Prostate gland (tissue), 2 donors: ENCODE data around the gene RACGAP1. TPM values are rescaled to one million over a fixed set of nuclear protein-coding genes. Genes with fewer than 3 reads are reported as not detected.

ENCODE experiments used
- DNase-seq: peaks from one replicate; pipeline ENCODE4 v3.0.0-alpha.2; 2019; ENCODE audit warnings: low spot score
- H3K27ac ChIP-seq, 2 donors: fragments of 200-600 bp; sonication (generic); 2 replicates each; pipeline ENCODE4 v1.5.1; 2017 to 2019
- H3K27me3 ChIP-seq: fragments of 200-600 bp; sonication (generic); replicated peaks from 2 replicates; pipeline ENCODE4 v1.5.1; 2019; ENCODE audit not compliant: insufficient read depth
- H3K36me3 ChIP-seq, 2 donors: fragments of 200-600 bp; sonication (generic); 1 replicate in 1 of 2; 2 replicates in 1 of 2; pipeline versions ENCODE4 v1.5.1 to v1.8.1; 2017 to 2019
- H3K4me1 ChIP-seq: fragments of 200-600 bp; sonication (generic); replicated peaks from 2 replicates; pipeline ENCODE4 v1.5.1; 2019
- H3K4me3 ChIP-seq, 2 donors: fragments of 200-600 bp; sonication (generic); 2 replicates each; pipeline ENCODE4 v1.5.1; 2017 to 2019
- H3K9me3 ChIP-seq: fragments of 200-600 bp; sonication (generic); 2 replicates; pipeline ENCODE4 v1.5.1; 2017
- POLR2A ChIP-seq: fragments of 450-650 bp; IDR thresholded peaks from one replicate; pipeline ENCODE4 v1.6.1; 2016; ENCODE audit warnings: antibody characterized with exemption, mild to moderate bottlenecking
- POLR2AphosphoS5 ChIP-seq: sonication (generic); formaldehyde crosslinking; IDR thresholded peaks from one replicate; pipeline ENCODE4 v1.6.1; 2017; ENCODE audit warnings: antibody characterized with exemption
- WGBS: methylation state at CpG from one replicate; pipeline ENCODE4 v1.1.5; 2018; 5-methylcytosine and 5-hydroxymethylcytosine counted together
- intact Hi-C: fragments of 100-400 bp; cut with DNase I; formaldehyde crosslinking; loops from one replicate; pipeline ENCODE4 v1.14.2; 2022
- total RNA-seq, 2 donors: library from RNA; depleted of rRNA; stranded (reverse); fragments of >200 nt; gene quantifications; one replicate each; pipeline ENCODE4 v1.1.0, GENCODE V29; 2016
- TF ChIP-seq, protein P1 (sequence below), 4 experiments: fragments of 200-600 bp in 2 of 4; fragments of 450-650 bp in 2 of 4; sonication (generic) in 2 of 4; IDR thresholded peaks; 1 replicate in 3 of 4; 2 replicates in 1 of 4; pipeline ENCODE4 v1.5.1; 2016 to 2019; ENCODE audit warnings: antibody characterized with exemption in 4 of 4, mild to moderate bottlenecking in 2 of 4, moderate library complexity in 2 of 4

The RACGAP1 gene
- total RNA-seq, 2 donors from 2014 or later: 9.1 to 18.9 TPM

DNA sequence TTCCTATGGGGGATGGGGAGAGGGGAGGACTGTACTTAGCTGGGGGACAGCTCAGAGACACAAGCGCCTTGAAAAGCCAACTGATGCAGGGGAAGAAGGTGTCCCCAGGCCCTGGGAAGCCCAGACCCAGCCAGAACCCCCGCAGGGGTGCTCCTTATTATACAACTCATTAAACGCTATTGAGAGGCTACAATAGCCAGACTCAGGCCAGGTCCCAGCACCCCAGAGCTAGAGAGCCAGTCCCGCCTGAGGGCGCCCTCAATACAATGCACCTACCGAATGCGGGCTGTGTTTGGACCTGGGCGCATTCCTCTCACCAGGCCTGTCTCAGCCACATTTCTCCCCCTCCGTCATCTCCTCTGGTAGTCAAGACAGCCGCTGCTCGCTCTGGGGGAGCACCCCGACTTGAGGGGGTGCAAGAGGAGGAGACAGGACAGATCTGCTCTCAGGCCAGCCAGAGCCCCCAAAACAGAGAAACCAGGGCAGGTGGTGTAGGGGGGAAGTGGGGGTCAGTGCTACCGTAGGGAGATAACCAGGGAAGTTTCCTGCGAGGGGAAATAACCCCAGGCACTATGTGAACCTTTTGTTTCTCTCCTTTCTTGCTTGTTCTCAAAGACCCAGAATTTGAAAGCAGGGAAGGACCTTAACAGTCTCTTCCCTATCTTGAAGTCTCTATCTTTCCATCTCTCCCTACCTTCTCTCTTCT is 26.0 kb upstream of the RACGAP1 start:
- Histone ChIP-seq H3K9me3 (no peaks in the 10 kb centered on the region), H3K27me3 (no peaks in the 10 kb centered on the region), H3K36me3 (no peaks in the 10 kb centered on the region), H3K4me1 (no peaks in the 10 kb centered on the region), H3K4me3 (no peak overlapping the region), H3K27ac (no peak overlapping the region)
- WGBS: 71% methylated on average over 14 of the region's 14 CpGs
- intact Hi-C loops: no loop called here
- TF ChIP-seq, protein P1, sequence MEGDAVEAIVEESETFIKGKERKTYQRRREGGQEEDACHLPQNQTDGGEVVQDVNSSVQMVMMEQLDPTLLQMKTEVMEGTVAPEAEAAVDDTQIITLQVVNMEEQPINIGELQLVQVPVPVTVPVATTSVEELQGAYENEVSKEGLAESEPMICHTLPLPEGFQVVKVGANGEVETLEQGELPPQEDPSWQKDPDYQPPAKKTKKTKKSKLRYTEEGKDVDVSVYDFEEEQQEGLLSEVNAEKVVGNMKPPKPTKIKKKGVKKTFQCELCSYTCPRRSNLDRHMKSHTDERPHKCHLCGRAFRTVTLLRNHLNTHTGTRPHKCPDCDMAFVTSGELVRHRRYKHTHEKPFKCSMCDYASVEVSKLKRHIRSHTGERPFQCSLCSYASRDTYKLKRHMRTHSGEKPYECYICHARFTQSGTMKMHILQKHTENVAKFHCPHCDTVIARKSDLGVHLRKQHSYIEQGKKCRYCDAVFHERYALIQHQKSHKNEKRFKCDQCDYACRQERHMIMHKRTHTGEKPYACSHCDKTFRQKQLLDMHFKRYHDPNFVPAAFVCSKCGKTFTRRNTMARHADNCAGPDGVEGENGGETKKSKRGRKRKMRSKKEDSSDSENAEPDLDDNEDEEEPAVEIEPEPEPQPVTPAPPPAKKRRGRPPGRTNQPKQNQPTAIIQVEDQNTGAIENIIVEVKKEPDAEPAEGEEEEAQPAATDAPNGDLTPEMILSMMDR (IDR thresholded peaks at IDR 0.05): no peak
- TF ChIP-seq POLR2AphosphoS5 (no peak), POLR2A (no peak)
- no peak for DNase-seq

DNA sequence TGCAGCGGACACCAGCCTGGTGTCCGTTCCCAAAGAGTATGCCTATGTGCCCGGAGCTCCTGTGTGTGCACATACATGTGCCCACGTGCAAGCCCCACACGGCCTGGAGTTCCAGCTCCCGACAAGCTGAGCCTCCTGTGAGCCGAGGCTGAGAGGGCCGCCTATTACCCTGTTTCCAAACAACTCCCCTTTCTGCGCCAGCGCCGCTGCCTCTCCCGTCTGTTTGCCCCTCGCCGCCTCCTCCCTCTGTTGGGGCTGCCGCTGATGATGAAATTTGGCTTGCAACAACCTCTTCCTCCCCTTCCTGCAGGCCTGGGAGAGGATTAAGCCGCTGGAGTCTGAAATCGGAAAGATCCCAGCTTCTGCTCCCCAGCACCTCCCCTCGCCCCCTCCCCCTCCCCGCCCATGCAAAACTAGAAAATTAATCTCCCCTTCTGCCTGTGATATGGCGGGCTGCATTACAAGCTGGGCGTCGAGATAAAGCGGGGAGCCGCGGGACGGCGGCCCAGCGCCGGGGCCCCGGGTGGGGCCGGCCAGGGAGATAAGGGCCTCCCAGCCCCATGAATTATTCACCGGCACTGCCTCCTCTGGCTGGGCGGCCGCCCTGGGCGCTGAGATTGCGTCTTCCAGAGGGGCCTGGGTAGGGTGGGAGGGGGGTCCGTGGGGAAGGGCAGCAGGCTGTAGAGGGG is 25.3 kb upstream of the RACGAP1 start:
- Histone ChIP-seq H3K27ac (no peak overlapping the region), H3K4me3 (peak overlapping the region; percentile 1 to 19), H3K4me1 (no peaks in the 10 kb centered on the region), H3K27me3 (no peaks in the 10 kb centered on the region), H3K36me3 (no peaks in the 10 kb centered on the region), H3K9me3 (no peaks in the 10 kb centered on the region)
- intact Hi-C loops: no loop called here
- DNase-seq: no peak
- WGBS: 8% methylated on average over 32 of the region's 37 CpGs
- TF ChIP-seq POLR2AphosphoS5 (no peak), POLR2A (no peak)
- TF ChIP-seq, protein P1 (IDR thresholded peaks at IDR 0.05): no peak

DNA sequence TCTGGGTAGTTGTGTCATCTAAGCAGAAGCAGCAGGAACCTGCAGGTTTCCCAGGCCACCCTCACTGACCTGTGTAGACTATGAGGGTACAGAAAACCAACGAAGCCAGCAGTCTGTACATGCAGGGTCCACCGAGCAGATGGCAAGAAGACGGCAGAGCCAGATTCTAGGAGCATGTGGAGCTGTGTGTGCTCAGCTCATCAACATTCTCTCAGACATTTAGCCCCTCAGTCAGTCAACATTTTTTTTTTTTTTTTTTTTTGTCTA is 24.8 kb upstream of the RACGAP1 start:
- Histone ChIP-seq H3K27me3 (no peaks in the 10 kb centered on the region), H3K4me1 (no peaks in the 10 kb centered on the region), H3K4me3 (no peak overlapping the region), H3K27ac (no peak overlapping the region), H3K36me3 (no peaks in the 10 kb centered on the region), H3K9me3 (no peaks in the 10 kb centered on the region)
- intact Hi-C loops: no loop called here
- DNase-seq: no peak
- TF ChIP-seq POLR2AphosphoS5: no peak
- TF ChIP-seq, protein P1 (IDR thresholded peaks at IDR 0.05): no peak
- no peak for TF ChIP-seq POLR2A
- WGBS: 89% methylated on average over 3 of the region's 3 CpGs

DNA sequence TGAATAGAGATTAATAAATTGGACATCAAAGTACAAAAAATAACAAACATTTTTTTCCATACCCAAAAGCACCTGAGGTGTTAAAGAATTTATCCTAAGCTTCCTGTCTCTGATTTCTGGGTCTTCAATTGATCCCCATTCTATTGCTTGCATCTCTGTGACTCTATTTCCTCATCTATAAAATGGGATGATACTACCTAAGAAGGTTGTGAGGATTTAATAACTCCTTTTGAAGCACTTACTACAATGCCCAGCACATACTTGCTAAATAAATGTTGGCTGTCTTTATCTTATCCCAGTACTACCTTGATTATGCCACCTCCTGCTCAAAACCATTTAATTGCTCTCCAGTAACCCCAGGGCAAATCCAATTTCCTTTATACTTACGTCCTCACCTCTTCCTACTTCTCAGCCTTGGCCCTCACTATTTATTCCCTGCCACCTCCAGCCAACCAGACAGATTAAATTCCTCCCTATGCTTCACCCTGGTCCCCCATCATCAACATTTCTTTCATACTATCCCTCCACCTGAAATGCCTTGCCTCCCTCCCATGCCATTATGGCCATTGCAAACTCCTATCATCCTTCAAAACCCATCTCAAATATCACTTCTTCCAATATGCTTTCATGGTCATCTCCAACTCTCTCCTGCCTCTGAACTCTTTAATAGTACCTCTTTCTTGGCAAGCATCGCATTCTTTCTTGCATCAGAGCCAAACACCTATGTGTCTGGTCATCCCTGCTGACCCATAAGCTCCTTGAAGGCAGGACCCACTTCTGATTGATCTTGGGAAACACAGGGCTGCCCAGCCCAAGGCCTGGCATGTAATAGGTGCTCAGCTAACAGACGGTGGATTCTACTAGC is 24.2 kb upstream of the RACGAP1 start:
- no peak overlapping the region for H3K27ac ChIP-seq
- no peak for DNase-seq
- intact Hi-C loops: no loop called here

More for the DNA sequence above, 24.2 kb upstream of the RACGAP1 start:
- no peaks in the 10 kb centered on the region for H3K27me3 ChIP-seq
- H3K36me3 ChIP-seq: no peaks in the 10 kb centered on the region
- no peaks in the 10 kb centered on the region for H3K4me1 ChIP-seq
- H3K4me3 ChIP-seq: no peak overlapping the region
- H3K9me3 ChIP-seq: no peaks in the 10 kb centered on the region
- TF ChIP-seq POLR2A: no peak
- TF ChIP-seq POLR2AphosphoS5: no peak
- TF ChIP-seq, protein P1 (IDR thresholded peaks at IDR 0.05): no peak
- 89% methylated on average over 3 of the region's 3 CpGs for WGBS
